ENCODE measurements around the gene FRMD5.

GRCh38 chr15:44132057-44132456, 63.0 kb downstream of the FRMD5 start:
- TF ChIP-seq CTCF (IDR thresholded peaks at IDR 0.05) (no peak), POLR2A (IDR thresholded peaks at IDR 0.05) (no peak)
